ENCODE measurements around the gene GIPC2. TPM values are rescaled to one million over a fixed set of nuclear protein-coding genes. Genes with fewer than 3 reads are reported as not detected.

Gene GIPC2
- total RNA-seq, 1 donor from 2014 or later, result 4.0 TPM

GRCh38 chr1:78032996-78033796 is 12.6 kb upstream of the GIPC2 start:
- intact Hi-C loops (cut with DNase I), result no loop called here
- ATAC-seq, result no peak
- DNase-seq (ENCODE audit: low spot score), result no peak

GRCh38 chr1:78033797-78034172 is 12.0 kb upstream of the GIPC2 start:
- ATAC-seq (no peak), DNase-seq (ENCODE audit: low spot score) (no peak)
- intact Hi-C loops (cut with DNase I), result no loop called here

DNA sequence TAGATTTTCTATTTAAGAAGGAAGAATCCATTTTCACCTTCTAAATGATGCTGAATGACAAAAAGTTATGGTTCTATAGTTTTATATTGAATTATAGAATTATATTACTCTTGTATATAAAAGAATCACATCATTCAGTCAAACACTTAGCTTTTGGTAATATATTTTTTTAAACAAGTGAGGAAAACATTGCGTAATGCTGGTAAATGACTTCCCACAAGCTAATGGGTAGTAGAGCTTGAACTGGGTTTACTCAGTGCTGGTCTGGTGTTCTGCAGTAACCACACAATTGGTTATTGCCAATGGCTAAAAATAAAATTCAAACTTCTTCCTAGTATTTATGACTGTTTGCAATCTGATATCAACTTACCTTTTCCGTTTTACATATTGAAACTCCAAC is 10.6 kb upstream of the GIPC2 start:
- intact Hi-C loops (cut with DNase I), result no loop called here
- no peak for ATAC-seq
- no peak for DNase-seq (ENCODE audit: low spot score)

- ATAC-seq (no peak), DNase-seq (ENCODE audit: low spot score) (no peak)
- intact Hi-C loops (cut with DNase I), result no loop called here
Observed at GRCh38 chr1:78036450-78036849, 9.3 kb upstream of the GIPC2 start.

GRCh38 chr1:78038071-78038470 is 7.7 kb upstream of the GIPC2 start:
- intact Hi-C loops (cut with DNase I), result no loop called here
- ATAC-seq, result no peak
- no peak for DNase-seq (ENCODE audit: low spot score)

GRCh38 chr1:78038491-78038939 is 7.3 kb upstream of the GIPC2 start:
- ATAC-seq (no peak), DNase-seq (ENCODE audit: low spot score) (no peak)
- intact Hi-C loops (cut with DNase I), result no loop called here

GRCh38 chr1:78040484-78041089 is 5.2 kb upstream of the GIPC2 start:
- intact Hi-C loops (cut with DNase I), result no loop called here
- DNase-seq (ENCODE audit: low spot score) (no peak), ATAC-seq (no peak)

- DNase-seq (ENCODE audit: low spot score), result no peak
- no peak for ATAC-seq
- intact Hi-C loops (cut with DNase I), result no loop called here
Observed at GRCh38 chr1:78043436-78043835, 2.3 kb upstream of the GIPC2 start.

GRCh38 chr1:78044796-78045562 is 787 bp upstream of the GIPC2 start:
- no peak for DNase-seq (ENCODE audit: low spot score)
- intact Hi-C loops (cut with DNase I), result no loop called here
- peak; percentile 41 for ATAC-seq

DNA sequence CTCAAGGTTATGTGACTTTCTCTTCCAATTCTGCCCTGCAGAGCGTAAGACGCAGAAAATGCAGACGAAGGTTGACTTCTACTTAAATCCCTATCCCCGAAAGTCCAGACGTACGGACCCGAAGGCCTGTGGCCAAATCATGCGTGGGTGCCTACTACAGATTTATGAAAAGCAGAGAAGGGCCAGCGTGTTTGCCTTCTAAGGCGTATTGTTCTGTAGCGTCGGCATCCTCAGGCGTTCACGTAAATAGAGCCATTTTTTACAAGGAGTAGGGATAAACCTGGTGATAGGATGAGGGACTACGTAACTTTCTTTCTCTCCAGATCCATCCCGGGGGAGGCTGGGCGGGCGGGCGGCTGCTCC is 222 bp upstream of the GIPC2 start:
- DNase-seq (ENCODE audit: low spot score) (no peak), ATAC-seq (peak; percentile 54)
- intact Hi-C loops (cut with DNase I), result no loop called here

GRCh38 chr1:78047106-78047505 is 1.3 kb downstream of the GIPC2 start:
- no peak for DNase-seq (ENCODE audit: low spot score)
- no peak for ATAC-seq
- intact Hi-C loops (cut with DNase I), result no loop called here

- no peak for ATAC-seq
- intact Hi-C loops (cut with DNase I), result no loop called here
Observed at GRCh38 chr1:78047631-78048030, 1.9 kb downstream of the GIPC2 start.

DNA sequence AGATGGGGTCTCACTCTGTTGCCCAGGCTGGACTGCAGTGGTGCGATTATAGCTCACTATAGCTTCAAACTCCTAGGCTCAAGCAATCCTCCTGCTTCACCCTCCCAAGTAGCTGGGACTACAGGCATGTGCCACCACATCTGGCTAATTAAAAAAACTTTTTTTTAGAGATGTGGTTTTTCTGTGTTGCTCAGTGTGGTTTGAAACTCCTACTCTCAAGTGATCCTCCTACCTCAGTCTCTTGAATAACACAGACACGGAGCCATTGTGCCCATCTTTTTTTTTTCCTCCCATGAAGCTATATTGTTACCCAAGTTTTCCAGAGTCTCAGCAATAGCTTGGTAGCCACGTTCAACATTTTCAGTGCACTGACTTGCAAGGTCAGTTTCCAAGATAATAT is 2.7 kb downstream of the GIPC2 start:
- DNase-seq (ENCODE audit: low spot score), result no peak
- intact Hi-C loops (cut with DNase I), result no loop called here

More at GRCh38 chr1:78047631-78048030, 1.9 kb downstream of the GIPC2 start:
- DNase-seq (ENCODE audit: low spot score), result no peak

GRCh38 chr1:78049396-78049795 is 3.6 kb downstream of the GIPC2 start:
- ATAC-seq (no peak), DNase-seq (ENCODE audit: low spot score) (no peak)
- intact Hi-C loops (cut with DNase I), result no loop called here

More for the DNA sequence above, 2.7 kb downstream of the GIPC2 start:
- ATAC-seq, result no peak

- intact Hi-C loops (cut with DNase I), result loop anchor here (10.0 kb wide), 1 partner anchor 1074 kb away; no protein-coding TSS in a partner anchor
- DNase-seq (ENCODE audit: low spot score) (no peak), ATAC-seq (no peak)
Observed at GRCh38 chr1:78051005-78051404, 5.2 kb downstream of the GIPC2 start.

GRCh38 chr1:78052685-78053405 is 7.1 kb downstream of the GIPC2 start:
- intact Hi-C loops (cut with DNase I), result loop anchor here (10.0 kb wide), 1 partner anchor 1072 kb away; no protein-coding TSS in a partner anchor
- no peak for ATAC-seq
- no peak for DNase-seq (ENCODE audit: low spot score)

GRCh38 chr1:78053498-78053897 is 7.7 kb downstream of the GIPC2 start:
- intact Hi-C loops (cut with DNase I), result loop anchor here (10.0 kb wide), 1 partner anchor 1071 kb away; no protein-coding TSS in a partner anchor
- ATAC-seq, result no peak
- DNase-seq (ENCODE audit: low spot score), result no peak

- intact Hi-C loops (cut with DNase I), result loop anchor here (10.0 kb wide), 1 partner anchor 1070 kb away; no protein-coding TSS in a partner anchor
- ATAC-seq (no peak), DNase-seq (ENCODE audit: low spot score) (no peak)
Observed at GRCh38 chr1:78054559-78054958, 8.8 kb downstream of the GIPC2 start.

DNA sequence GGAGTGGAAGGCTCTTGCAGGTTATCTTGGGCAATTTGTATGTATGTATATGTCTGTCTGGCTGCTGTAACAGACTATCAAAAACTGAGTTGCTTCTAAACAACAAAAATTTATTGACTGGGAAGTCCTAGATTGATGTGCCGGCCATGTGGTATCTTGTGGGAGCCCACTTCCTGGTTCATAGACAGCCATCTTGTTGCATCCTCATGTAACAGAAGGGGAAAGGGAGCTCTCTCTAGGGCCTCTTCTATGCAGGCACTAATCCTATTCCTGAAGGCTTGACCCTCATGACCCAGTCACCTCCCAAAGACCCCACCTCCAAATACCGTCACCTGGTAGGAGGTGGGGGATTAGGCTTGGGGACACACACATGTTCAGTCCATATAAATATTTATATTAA is 9.2 kb downstream of the GIPC2 start:
- DNase-seq (ENCODE audit: low spot score), result no peak
- no peak for ATAC-seq
- intact Hi-C loops (cut with DNase I), result loop anchor here (10.0 kb wide), 1 partner anchor 1070 kb away; no protein-coding TSS in a partner anchor
